ENCODE data around the gene PLCB2.
A peak's percentile ranks its signal among the peaks of the same experiment; 100 is the strongest.

The PLCB2 gene

GRCh38 chr15:40307421-40308211 is at the start of gene PLCB2:
Gene PLCB2 (minus strand): TSS chr15:40307935. CDS start chr15:40307672, 263 bp downstream.
- DNase-seq = peak; percentile 67 to 75

- DNase-seq = no peak
Measured at GRCh38 chr15:40357246-40357645, 49.5 kb upstream of the PLCB2 start.

- DNase-seq = no peak
Measured at GRCh38 chr15:40355976-40356585, 48.3 kb upstream of the PLCB2 start.

GRCh38 chr15:40354408-40355171 is 46.9 kb upstream of the PLCB2 start:
- no peak for DNase-seq

- DNase-seq = no peak
Measured at GRCh38 chr15:40353697-40354096, 46.0 kb upstream of the PLCB2 start.

GRCh38 chr15:40352281-40352901 is 44.7 kb upstream of the PLCB2 start:
- no peak for DNase-seq

- DNase-seq = no peak
Measured at GRCh38 chr15:40349163-40349562, 41.4 kb upstream of the PLCB2 start.

GRCh38 chr15:40348474-40348870 is 40.7 kb upstream of the PLCB2 start:
- DNase-seq = no peak

- no peak for DNase-seq
Measured at GRCh38 chr15:40347559-40348473, 40.1 kb upstream of the PLCB2 start.

GRCh38 chr15:40346579-40347558 is 39.1 kb upstream of the PLCB2 start:
- no peak for DNase-seq

GRCh38 chr15:40345867-40346578 is 38.3 kb upstream of the PLCB2 start:
- no peak for DNase-seq

- no peak for DNase-seq
Measured at GRCh38 chr15:40345225-40345866, 37.6 kb upstream of the PLCB2 start.

- DNase-seq = peak; percentile 69 to 80
Measured at GRCh38 chr15:40344631-40345120, 36.9 kb upstream of the PLCB2 start.

- DNase-seq = no peak
Measured at GRCh38 chr15:40344217-40344616, 36.5 kb upstream of the PLCB2 start.

GRCh38 chr15:40343512-40343911 is 35.8 kb upstream of the PLCB2 start:
- no peak for DNase-seq

GRCh38 chr15:40342416-40343320 is 34.9 kb upstream of the PLCB2 start:
- no peak for DNase-seq

- DNase-seq = no peak
Measured at GRCh38 chr15:40340740-40341400, 33.1 kb upstream of the PLCB2 start, which contains the start of gene CCDC9B. Gene CCDC9B (minus strand): TSS chr15:40340939. CDS start chr15:40340819, 120 bp downstream.

All from activated CD4-positive, alpha-beta T cell treated with anti-CD3 and anti-CD28 coated beads, Interleukin-2, amount 50 U/mL, for 48 hours (primary cell).